ENCODE measurements around the gene CYB561D2. TPM values are rescaled to one million over a fixed set of nuclear protein-coding genes. Genes with fewer than 3 reads are reported as not detected.

The CYB561D2 gene
- total and polyA plus RNA-seq, 9 of the 15 experiments (the other 6 are each of a cell fraction or from before 2014, with no cell fraction given), result 4.2 to 16.6 (median 9.4) TPM

DNA sequence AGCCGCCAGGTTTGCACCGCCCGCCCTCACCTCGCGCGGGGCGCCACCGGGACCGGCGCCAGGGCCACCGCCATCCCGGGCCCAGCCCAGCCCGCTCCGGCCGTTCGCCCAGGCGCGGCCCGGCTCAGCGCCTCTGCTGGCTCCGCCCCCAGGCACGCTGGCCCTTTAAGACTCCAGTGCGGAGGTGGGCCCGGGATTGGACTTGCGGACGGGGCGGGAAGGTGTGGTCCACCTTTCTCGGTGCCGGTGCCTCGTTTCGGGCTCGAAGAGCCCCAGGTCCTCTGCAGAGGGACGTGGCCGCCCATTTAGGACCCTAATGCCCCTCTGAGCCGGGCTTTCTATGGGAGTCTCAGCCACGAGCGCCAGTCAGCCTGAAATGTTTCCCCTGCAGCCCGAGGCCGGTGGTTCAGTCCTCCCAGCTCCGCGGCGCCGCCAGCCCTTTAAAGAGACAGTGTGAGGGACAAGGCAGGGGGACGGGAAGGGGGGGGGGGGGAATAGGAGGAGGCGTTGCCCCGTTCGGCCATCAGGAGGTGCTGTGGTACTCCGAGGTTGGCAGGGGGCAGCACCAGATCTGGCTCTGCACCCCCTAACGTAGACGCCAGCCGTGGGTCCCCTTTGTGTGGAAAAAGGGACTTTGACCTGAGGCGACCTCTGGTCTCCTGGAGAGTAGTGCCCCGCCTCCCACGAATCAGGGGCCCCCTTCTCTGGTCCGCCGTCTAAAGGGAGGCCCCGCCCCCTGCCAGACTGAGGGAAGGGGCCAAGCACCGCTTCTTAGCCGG, 29.1 kb upstream of the CYB561D2 start (continued):
- peak in 1 of 2 experiments; percentile 99; a peak in 2 of 4 replicates for TF ChIP-seq NONO (IDR thresholded peaks at IDR 0.05; ENCODE audit: low read depth in 2 of 2, low read length in 1 of 2)
- no peak for TF ChIP-seq PCBP2 (IDR thresholded peaks at IDR 0.05; ENCODE audit: low read depth, low read length, poor library complexity, severe bottlenecking)
- peak in 1 of 2 experiments; percentile 97 for TF ChIP-seq NCOA2 (IDR thresholded peaks at IDR 0.05; ENCODE audit: partially characterized antibody in 2 of 2)
- TF ChIP-seq ZKSCAN1 (IDR thresholded peaks at IDR 0.05; ENCODE audit: low read depth, low read length), result no peak
- peak; percentile 11; the same call in 1 of the 2 replicates for TF ChIP-seq ZBTB7A (IDR thresholded peaks at IDR 0.05; ENCODE audit: borderline replicate concordance, control insufficient read depth, low read depth, low read length)
- no peak for TF ChIP-seq NR2C1 (IDR thresholded peaks at IDR 0.05)
- no peak for TF ChIP-seq NR2C1 (tag; IDR thresholded peaks at IDR 0.05)
- no peak for TF ChIP-seq PYGO2 (tag; IDR thresholded peaks at IDR 0.05)
- TF ChIP-seq SMARCB1 (IDR thresholded peaks at IDR 0.05; ENCODE audit: insufficient read length, low read depth), result no peak
- peak; percentile 29; the same call in 1 of the 2 replicates for TF ChIP-seq MAFF (IDR thresholded peaks at IDR 0.05; ENCODE audit: low read length)
- TF ChIP-seq RAD51 (IDR thresholded peaks at IDR 0.05; ENCODE audit: borderline replicate concordance, low read depth), result no peak
- TF ChIP-seq ELF2 (CRISPR knock-in tag; IDR thresholded peaks at IDR 0.05), result no peak
- no peak for TF ChIP-seq DACH1 (IDR thresholded peaks at IDR 0.05; ENCODE audit: partially characterized antibody)
- TF ChIP-seq MTF1 (CRISPR knock-in tag; IDR thresholded peaks at IDR 0.05; ENCODE audit: borderline replicate concordance), result no peak
- peak; percentile 89 for TF ChIP-seq BHLHE40 (IDR thresholded peaks at IDR 0.05; ENCODE audit: low read length)
- TF ChIP-seq, protein P1, sequence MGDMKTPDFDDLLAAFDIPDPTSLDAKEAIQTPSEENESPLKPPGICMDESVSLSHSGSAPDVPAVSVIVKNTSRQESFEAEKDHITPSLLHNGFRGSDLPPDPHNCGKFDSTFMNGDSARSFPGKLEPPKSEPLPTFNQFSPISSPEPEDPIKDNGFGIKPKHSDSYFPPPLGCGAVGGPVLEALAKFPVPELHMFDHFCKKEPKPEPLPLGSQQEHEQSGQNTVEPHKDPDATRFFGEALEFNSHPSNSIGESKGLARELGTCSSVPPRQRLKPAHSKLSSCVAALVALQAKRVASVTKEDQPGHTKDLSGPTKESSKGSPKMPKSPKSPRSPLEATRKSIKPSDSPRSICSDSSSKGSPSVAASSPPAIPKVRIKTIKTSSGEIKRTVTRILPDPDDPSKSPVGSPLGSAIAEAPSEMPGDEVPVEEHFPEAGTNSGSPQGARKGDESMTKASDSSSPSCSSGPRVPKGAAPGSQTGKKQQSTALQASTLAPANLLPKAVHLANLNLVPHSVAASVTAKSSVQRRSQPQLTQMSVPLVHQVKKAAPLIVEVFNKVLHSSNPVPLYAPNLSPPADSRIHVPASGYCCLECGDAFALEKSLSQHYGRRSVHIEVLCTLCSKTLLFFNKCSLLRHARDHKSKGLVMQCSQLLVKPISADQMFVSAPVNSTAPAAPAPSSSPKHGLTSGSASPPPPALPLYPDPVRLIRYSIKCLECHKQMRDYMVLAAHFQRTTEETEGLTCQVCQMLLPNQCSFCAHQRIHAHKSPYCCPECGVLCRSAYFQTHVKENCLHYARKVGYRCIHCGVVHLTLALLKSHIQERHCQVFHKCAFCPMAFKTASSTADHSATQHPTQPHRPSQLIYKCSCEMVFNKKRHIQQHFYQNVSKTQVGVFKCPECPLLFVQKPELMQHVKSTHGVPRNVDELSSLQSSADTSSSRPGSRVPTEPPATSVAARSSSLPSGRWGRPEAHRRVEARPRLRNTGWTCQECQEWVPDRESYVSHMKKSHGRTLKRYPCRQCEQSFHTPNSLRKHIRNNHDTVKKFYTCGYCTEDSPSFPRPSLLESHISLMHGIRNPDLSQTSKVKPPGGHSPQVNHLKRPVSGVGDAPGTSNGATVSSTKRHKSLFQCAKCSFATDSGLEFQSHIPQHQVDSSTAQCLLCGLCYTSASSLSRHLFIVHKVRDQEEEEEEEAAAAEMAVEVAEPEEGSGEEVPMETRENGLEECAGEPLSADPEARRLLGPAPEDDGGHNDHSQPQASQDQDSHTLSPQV (IDR thresholded peaks at IDR 0.05), result no peak
- TF ChIP-seq L3MBTL2 (IDR thresholded peaks at IDR 0.05), result 0 out of 2 replicates have a peak, but pooled peaks have one; percentile 43
- TF ChIP-seq RCOR1 (IDR thresholded peaks at IDR 0.05; ENCODE audit: borderline replicate concordance in 1 of 2, low read depth in 2 of 2, low read length in 2 of 2), result no peak
- TF ChIP-seq HNRNPLL (IDR thresholded peaks at IDR 0.05; ENCODE audit: low read depth, low read length, poor library complexity, severe bottlenecking), result no peak
- no peak for TF ChIP-seq HIVEP1 (CRISPR knock-in tag; IDR thresholded peaks at IDR 0.05)
- TF ChIP-seq, protein P2, sequence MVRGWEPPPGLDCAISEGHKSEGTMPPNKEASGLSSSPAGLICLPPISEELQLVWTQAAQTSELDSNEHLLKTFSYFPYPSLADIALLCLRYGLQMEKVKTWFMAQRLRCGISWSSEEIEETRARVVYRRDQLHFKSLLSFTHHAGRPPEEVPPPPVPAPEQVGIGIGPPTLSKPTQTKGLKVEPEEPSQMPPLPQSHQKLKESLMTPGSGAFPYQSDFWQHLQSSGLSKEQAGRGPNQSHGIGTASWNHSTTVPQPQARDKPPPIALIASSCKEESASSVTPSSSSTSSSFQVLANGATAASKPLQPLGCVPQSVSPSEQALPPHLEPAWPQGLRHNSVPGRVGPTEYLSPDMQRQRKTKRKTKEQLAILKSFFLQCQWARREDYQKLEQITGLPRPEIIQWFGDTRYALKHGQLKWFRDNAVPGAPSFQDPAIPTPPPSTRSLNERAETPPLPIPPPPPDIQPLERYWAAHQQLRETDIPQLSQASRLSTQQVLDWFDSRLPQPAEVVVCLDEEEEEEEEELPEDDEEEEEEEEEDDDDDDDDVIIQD (CRISPR knock-in tag; IDR thresholded peaks at IDR 0.05), result no peak
